Measurements from ENCODE around the gene ZPBP.
"Not testable (repeated sequence)": the region's sequence is repeated elsewhere in the genome, so short reads cannot be mapped to it uniquely, and the experiment has no call there.

Gene ZPBP, protein sequence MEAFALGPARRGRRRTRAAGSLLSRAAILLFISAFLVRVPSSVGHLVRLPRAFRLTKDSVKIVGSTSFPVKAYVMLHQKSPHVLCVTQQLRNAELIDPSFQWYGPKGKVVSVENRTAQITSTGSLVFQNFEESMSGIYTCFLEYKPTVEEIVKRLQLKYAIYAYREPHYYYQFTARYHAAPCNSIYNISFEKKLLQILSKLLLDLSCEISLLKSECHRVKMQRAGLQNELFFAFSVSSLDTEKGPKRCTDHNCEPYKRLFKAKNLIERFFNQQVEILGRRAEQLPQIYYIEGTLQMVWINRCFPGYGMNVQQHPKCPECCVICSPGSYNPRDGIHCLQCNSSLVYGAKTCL

DNA sequence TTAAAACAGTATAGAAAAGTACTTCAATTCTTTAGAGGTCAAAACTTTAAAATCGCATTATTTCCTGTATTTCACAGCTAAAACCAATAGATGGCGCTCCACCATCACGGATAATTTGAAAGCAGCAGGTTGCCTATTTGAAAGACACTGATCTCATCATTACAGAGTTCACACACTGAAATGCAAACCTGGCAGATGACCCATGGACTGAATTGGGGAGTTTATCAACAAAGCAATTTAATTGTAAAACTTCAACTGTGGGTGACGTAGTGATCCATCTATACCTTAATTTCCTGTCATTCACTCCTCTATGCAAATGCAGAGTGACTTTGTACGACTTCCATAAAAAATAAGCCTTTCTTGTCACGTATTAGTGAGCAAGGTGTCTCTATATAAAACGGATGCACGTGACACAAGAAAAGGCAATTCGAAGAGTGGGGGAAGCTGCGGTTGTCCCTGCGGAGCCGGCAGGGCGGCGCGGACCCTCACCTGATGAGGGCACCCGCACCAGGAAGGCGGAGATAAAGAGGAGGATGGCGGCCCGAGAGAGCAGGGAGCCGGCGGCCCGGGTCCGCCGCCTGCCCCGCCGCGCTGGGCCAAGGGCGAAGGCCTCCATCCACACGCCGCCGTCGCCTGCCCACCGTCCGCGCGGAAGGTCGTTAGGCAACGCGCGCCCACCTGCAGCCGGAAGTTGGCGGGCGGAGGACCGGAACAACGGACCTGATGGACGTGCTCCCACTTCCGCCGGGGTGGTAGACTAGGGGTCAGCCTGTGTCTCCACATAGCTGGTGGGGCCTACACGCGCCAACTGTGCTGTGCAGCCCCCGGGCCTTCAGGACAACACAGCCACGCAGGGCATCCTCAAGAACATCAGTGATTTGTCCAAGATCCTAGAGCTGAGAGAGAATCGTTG, at the start of gene ZPBP:
Gene ZPBP (minus strand): TSS at position 668 of the 913 bp plus-strand sequence. CDS start 52 bp downstream, at position 616.
- peak in 1 of 2 experiments; percentile 56 for DNase-seq

DNA sequence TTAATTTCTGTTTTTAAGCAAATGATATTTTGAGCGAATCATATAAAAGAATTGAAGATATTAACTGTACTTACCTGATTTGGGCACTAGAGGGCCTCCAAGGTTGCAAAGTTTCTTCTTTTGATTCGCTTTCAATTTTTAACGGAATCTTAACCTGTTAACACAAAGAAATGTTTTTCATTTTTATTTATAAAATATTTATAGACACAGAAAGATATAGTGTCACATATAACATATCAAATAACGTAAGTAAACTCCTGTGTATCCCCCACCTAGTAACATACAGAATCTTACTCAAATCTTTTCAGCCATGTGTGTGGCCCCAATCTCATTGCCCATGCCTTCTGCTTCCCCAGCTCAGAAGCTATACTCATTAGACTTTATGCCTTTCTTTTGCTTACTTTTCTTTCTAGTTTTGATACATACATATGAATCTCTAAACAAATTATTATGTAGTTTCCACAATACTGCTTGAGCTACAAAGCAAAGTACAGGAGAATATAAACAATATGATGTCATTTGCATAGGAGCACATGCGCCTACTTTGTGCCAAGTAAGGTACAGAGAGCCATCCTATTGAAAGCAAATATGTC, 49.5 kb upstream of the ZPBP start:
- peak; percentile 10 to 43 for DNase-seq

DNA sequence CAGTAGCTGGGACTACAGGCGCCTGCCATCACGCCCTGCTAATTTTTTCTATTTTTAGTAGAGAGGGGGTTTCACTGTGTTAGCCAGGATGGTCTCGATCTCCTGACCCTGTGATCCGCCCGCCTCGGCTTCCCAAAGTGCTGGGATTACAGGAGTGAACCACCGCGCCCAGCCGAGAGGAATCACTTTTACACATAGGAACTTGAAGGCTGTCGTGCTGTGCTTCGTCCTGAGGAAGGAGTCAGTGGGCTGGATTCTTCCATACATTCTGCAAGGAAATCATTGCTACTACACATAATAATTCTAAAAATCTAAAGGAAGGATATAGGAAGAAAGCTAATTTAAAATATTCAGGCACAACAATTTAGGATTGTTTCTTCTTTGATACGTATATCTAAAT, 48.8 kb upstream of the ZPBP start:
- no peak for DNase-seq

DNA sequence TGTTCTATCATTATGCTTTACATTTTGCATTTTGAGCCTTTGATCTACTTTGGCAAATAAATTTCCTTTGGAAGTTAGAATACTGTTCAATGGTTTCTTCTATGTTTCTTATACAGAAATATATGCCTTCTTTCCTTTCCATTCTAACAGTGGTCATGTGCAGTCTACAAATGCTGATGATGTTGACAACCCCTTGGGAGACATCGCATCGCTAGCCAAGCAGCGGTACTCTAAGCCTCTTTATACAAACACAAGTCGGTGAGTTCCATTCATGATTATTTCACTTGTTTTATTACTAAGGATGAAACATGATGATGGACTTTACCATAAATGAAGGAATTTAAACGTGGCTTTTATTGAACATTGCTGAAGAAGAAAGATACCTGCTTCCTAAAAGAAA, 48.1 kb upstream of the ZPBP start:
- DNase-seq, result no peak

DNA sequence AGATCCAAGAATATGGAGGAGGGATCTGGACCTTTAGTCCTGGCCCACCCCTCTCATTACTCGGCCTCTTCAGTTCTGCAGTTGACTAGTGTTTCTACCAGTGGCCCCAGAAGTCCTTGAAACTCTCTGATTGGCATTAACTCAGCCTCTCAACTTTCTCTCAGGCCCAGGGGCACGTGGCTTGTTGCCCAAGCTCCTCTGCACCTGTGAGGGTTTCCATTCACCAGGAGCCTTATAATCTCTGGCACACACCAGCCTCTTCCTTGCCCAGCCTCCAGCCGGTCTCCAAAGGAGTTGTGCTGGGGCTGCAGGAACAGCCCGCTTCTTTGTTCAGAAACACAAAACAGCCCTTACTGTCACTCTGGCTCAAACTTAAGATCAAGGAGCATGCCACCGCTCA, 47.6 kb upstream of the ZPBP start:
- no peak for DNase-seq

DNA sequence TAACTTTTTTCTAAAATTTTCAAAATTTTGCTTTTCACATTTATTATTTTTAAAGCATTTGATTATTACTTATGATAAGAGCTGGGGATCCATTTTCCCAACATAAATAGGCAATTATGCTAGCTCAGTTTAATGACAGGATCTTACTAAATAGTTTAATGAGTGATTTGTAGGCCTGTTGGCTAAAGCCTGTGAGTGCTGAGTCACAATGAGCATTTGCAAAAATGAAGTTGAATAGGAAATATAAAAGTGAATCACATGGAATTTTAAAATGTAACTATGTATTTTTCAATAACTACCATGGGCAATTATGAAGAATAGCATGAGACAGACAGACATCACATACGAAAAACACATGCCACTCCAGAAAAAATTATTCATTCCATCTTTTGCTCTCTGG, 45.1 kb upstream of the ZPBP start:
- DNase-seq, result no peak

DNA sequence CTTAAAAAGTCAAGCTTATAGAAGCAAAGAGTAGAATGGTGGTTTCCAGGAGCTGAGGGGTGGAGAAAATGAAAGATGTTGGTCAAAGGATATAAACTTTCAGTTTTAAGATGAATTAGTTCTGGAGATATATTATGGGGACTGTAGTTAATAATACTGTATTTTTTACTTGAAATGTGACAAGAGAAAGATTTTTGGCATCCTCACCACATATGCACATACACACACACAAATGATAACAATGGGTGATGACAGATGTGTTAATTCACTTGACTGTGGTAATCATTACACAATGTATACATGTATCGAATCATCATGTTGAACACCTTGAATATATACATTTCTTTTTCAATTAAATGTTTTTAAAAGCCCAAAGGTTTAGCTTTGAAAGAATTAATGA, 32.7 kb upstream of the ZPBP start:
- DNase-seq, result no peak

DNA sequence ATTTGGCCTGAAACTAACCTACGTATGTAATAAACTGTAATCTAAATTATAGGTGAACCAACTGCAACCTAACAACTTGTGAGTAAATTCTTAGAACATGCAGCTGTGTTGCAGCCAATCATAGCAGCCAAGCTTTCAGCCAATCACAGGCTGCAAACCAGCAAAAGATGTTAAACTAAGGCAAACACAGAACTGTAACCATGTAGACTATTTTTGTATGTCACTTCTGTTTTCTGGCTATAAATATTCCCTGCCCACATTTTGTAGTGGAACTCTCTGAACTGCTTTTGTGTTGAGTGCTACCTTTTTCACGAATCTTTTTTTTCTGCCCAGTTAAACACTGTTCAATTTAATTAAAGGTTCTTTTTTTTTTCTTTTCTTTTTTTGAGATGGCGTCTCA, 28.2 kb upstream of the ZPBP start:
- DNase-seq, result no peak

DNA sequence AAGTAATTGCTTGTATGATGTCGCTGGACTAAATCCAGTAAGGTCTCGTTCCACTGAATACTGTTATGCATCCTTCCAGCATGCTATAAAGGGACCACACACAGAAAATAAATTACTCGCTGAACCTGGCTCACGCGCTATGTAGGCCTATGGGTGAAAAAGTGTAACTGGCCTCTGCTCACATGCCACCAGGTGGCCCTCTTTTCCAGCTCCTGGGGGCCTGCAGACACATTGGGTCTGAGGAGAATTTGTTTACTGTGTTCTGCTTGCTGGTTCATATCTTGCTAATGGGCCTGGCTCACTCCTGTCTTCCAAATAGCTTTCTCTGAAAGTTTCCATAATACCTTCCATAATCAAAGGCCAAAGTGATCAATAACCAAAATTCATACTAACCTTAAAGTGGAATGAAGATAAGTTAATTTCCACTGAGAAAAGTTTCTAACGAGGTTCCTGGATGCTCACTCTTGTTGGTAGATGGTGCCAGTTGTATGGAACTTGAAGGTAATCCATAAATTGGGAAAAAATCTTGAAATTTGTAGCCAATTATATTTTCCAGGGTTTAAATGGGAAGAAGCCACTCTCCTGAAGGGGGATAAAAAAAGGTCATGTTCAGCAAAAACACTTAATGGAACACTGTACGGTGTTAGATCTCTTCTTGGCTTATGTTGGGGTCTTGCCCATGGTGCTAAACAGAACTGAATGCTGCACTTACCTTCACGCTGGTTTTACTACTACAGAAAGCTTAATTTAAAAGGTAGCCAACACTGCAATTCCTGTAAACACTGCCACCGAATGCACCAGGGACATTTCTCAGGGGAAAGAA, 27.0 kb upstream of the ZPBP start:
- DNase-seq, result peak in 1 of 2 experiments; percentile 60

DNA sequence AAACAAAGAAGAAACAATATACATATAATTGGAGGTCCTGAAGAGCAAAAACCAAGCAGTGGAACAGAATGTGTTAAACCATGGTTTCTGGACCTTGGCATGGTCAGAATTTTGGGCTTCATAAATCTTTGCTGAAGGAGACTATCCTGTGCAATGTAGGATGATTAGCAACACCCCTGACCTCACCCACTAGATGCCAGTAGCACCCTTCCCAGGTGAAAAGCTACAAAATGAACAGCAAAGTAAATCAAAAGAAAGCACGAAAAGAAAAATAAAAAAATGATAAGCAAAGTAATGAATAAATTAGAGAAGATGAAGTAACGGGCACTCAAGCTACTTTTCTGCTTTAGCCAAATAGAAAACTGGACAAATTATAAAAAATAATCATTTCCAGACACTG, 19.2 kb upstream of the ZPBP start:
- DNase-seq, result no peak

DNA sequence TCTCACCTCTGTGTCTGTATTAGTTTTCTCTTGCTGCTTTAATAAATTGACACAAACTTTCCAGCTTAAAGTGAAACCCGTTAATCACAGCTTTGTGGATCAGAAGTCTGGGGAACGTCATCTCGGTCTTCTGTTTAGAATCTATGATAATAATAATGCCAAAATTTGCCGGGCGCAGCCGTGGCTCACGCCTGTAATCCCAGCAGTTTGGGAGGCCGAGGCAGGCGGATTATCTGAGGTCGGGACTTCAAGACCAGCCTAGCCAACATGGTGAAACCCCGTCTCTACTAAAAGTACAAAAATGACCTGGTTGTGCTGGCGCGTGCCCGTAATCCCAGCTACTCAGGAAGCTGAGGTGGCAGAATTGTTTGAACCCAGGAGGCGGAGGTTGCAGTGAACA, 8.8 kb upstream of the ZPBP start:
- DNase-seq, result no peak

DNA sequence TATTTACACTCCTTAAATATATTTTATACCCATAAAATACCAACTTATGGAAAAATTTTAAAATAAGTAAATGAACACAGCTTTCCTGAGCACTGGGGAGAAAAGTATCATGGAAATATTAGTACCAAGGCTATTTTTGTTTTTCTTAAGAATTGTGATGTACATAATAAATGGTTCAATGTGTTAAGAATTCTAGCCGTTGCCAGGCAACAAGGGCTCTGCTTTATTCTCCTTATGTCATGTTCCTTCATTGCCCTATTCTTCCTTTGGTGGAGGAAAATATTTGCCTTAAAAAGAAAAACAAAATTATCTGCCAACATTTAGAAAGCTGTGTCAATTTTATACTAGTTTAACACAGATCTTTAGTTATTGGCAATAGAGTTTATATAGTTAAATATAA, 2.6 kb upstream of the ZPBP start:
- DNase-seq, result no peak

DNA sequence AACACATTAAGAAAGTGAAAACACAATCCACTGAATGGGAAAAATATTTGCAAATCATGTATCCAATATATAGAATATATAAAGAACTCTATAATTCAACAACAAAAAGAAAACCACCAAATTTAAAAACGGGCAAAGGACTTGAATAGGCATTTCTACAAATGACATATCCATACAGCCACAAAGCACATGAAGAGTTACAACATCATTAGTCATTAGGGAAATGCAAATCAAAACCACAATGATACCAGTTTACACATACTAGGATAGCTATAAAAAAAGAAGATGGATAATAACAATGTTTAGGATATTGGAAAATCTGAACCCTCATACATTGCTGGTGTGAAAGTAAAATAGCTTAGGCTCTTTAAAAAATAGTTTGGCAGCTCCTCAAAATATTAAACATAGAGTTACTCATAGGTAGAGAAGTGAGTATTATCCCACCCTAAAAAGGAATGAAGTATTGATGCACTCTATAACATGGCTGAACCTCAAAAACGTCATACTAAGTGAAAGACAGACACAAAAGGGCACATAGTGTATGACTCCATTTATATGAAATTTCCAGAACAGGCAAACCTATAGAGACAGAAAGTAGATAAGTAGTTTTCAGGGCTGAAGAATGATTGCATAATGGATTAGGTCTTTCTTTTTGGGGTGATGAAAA, 4.5 kb downstream of the ZPBP start:
- no peak for DNase-seq

DNA sequence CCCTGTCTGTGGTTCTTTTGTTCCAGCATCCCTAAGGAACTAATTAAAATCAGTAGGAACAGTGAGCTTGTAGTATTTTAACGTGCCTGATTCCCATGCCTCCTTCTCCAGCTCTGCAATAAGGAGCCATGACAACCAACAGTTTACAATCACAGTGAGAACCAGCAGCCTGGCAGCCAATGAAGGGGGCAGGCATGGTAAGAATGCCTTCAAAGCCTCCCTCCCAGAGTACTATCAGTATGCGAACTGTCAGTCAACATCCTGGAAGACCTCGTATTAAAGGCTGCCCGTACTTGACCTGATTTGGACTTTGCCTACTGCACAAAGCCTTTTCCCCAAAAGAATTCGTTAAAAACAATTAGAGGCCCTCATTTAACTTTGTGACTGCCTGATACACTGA, 7.7 kb downstream of the ZPBP start:
- DNase-seq, result no peak

DNA sequence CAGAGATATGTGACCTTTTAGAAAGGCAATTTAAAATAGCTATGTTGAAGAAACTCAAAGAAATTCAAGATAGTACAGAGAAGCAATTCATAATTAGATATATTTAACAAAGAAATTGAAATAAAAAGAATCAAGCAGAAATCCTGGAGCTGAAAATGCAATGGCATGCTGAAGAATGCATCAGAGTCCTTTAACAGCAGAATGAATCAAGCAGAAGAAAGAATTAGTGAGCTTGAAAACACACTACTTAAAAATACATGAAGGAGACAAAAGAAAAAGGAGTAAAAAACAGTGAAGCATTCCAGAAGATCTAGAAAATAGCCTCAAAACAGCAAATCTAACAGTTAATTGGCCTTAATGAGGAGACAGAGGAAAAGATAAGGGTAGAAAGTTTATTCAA, 20.0 kb downstream of the ZPBP start:
- no peak for DNase-seq

DNA sequence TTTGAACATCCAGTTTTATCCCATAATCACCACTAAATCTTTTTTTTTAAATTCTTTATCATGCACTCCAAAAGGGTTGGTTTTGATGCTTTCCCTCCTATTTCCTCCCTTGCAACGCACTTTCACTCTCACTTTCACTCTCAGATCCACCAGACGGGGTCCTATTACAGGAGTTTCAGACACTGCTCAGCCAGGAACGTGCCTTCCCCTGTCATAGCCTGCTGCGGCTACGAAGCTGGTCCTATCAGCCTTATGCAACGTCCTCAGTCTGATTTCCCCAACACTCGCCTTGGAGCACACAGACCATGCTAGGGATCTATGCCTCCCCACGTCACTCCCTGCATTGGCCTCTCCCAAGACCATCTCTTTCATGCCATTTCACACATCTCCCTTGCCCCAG, 23.4 kb downstream of the ZPBP start:
- DNase-seq, result peak in 1 of 2 experiments; percentile 16

DNA sequence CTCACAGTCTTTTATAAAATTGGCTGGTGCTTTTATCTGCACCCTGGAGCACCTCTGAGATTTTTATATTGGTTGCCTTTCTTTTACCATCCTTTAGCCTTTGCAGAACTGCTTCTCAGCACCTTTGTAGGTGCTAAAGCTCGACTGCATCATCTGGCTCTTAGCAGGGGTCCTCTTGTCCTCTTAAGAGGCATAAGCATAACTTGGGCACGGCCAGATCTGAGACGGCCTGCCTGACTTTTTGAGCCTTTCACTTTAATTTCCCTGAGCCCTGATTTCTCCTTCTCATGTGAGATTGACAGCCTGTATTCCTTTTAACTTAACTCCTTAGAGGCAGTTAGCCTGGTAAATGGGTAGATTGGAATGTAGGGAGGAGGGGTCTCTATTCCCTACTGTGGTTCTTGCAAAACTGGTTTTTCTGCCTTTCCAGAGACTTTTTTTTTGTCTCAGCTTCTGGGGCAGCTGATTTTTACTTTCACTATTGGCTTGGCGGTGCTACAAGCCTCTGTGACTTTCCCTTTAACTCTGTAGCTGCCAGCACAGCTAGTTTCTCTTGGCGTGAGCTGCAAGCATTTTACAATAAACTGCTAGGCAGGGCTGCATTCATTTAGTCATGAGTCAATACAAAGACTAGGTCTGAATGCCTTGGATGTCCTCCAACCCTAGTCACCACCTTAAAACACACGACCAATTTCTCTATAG, 24.0 kb downstream of the ZPBP start:
- DNase-seq, result peak; percentile 56 to 75

DNA sequence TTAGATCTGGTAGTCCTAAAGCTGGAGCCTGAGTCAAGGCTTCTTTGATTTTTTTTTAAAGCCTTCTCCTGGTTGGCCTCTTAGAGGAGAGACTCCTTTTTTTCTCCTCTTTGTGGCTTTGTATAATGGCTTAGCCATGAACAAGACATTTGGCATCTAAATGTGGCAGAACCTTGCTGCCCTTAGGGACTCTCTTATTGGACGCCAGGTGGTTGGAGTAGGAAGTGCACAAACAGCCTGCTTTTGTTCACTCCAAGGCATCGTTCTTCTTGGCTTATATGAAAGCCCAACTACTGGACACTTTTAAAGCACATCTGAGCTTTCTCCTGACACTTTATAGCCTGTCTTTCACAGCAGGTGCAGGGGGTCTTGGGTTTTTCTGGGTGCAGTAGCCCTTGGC, 25.0 kb downstream of the ZPBP start:
- peak; percentile 41 to 64 for DNase-seq

DNA sequence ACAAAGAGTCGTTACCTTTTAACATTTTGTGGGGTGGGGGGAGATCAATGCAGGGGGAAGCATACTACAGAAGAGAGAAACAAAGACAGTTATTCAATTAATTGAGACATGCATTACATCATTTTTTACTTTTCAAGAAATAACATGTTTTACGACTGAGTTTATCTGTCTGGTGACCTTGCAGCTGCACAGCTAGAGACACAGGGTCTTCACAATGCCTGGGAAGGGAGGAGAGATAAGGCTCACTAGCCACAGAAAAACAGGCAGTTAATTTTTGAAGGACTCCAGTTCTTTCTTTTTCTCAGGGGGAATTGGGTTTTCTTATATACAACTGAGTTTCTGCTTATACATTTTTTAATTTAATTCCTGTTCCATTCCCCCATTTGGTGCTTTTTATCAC, 30.1 kb downstream of the ZPBP start:
- no peak for DNase-seq

DNA sequence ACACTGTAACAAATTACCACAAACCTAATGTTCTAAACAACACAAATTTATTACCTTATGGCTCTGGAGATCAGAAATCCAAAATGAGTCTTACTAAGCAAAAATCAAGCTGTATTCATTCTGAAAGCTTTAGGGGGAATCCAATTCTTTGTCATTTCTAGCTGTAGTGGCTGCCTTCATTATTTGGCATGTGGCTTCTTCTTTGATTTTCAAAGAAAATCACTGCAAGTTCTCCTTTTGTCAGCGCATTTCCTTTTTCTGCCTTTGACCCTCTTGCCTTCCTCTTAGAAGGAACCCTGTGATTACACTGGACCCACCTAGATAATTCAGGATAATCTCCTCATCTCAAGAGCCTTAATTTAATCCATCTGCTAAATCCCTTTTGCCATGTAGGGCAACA, 36.9 kb downstream of the ZPBP start:
- no peak for DNase-seq

DNA sequence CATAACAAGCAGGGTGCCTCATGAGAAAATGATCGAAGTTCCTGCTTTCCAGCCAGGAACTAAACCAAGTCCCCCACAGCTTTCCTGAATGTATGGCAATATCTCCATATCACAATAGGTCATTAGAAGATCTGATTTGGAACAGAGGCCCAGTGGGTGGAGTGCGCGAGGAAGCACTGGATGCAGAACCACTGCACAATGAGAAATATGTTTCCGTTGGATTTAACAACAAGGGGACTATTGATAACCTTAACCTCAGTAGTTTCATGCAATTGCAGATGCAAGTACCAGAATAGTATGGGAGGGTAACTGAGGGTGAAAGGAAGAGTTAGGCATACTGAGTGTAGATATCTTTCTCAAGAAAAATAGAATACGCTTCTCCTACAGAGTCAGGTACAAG, 45.3 kb downstream of the ZPBP start:
- DNase-seq, result no peak

DNA sequence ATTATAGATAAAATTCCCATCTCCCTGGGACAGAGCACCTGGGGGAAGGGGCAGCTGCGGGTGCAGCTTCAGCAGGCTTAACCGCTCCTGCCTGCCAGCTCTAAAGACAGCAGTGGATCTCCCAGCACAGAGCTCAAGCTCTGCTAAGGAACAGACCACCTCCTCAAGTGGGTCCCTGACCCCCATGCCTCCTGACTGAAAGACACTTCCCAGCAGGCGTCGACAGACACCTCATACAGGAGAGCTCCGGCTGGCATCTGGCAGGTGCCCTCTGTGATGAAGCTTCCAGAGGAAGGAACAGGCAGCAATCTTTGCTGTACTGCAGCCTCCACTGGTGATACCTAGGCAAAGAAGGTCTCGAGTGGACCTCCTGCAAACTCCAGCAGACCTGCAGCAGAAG, 51.9 kb downstream of the ZPBP start:
- DNase-seq, result not testable (repeated sequence)

All from NCI-H526 (cell line).